GM23248 (cell line): ENCODE results near the gene NOL9. TPM values are rescaled to one million over a fixed set of nuclear protein-coding genes. Genes with fewer than 3 reads are reported as not detected.

Source experiments
- DNase-seq: peaks from one replicate; pipeline ENCODE4 v3.0.0-alpha.2; 2015
- H2AFZ ChIP-seq: fragments of 200-600 bp; sonication (generic); 2 replicates; pipeline ENCODE4 v1.6.1; 2016; ENCODE audit warnings: antibody characterized with exemption
- H3F3A ChIP-seq: fragments of 200-600 bp; sonication (generic); 2 replicates; pipeline ENCODE4 v1.6.1; 2016; ENCODE audit warnings: mild to moderate bottlenecking, antibody characterized with exemption, mixed run types; ENCODE audit not compliant: insufficient read depth
- H3K27ac ChIP-seq: fragments of 200-600 bp; sonication (generic); 2 replicates; pipeline ENCODE4 v1.5.1; 2016; ENCODE audit warnings: mild to moderate bottlenecking
- H3K27me3 ChIP-seq: fragments of 200-600 bp; sonication (generic); replicated peaks from 2 replicates; pipeline ENCODE4 v1.6.1; 2016; ENCODE audit warnings: mild to moderate bottlenecking; ENCODE audit not compliant: insufficient read depth
- H3K36me3 ChIP-seq: fragments of 200-600 bp; sonication (generic); 2 replicates; pipeline ENCODE4 v1.6.1; 2016; ENCODE audit warnings: low read depth, mild to moderate bottlenecking
- H3K4me1 ChIP-seq: fragments of 200-600 bp; sonication (generic); 2 replicates; pipeline ENCODE4 v1.6.1; 2016; ENCODE audit warnings: mild to moderate bottlenecking; ENCODE audit not compliant: insufficient read depth
- H3K4me2 ChIP-seq: fragments of 200-600 bp; sonication (generic); one replicate; pipeline ENCODE4 v1.6.1; 2016; ENCODE audit warnings: mild to moderate bottlenecking; ENCODE audit not compliant: unreplicated experiment
- H3K4me3 ChIP-seq: fragments of 200-600 bp; sonication (generic); 2 replicates; pipeline ENCODE4 v1.5.1; 2016; ENCODE audit warnings: mild to moderate bottlenecking
- H3K79me2 ChIP-seq: fragments of 200-600 bp; sonication (generic); 2 replicates; pipeline ENCODE4 v1.6.1; 2016; ENCODE audit warnings: mild to moderate bottlenecking; ENCODE audit not compliant: insufficient read depth
- H3K9ac ChIP-seq: fragments of 200-600 bp; sonication (generic); 2 replicates; pipeline ENCODE4 v1.6.1; 2016; ENCODE audit warnings: mild to moderate bottlenecking
- H3K9me2 ChIP-seq: fragments of 200-600 bp; sonication (generic); 2 replicates; pipeline ENCODE4 v1.6.1; 2016; ENCODE audit warnings: mixed run types, mild to moderate bottlenecking, moderate library complexity; ENCODE audit not compliant: insufficient read depth
- H3K9me3 ChIP-seq: fragments of 200-600 bp; sonication (generic); one replicate; pipeline ENCODE4 v1.6.1; 2017; ENCODE audit warnings: low read depth
- H4K20me1 ChIP-seq: fragments of 200-600 bp; sonication (generic); 2 replicates; pipeline ENCODE4 v1.6.0; 2016; ENCODE audit not compliant: insufficient read depth
- EZH2 ChIP-seq: fragments of 200-600 bp; sonication (generic); IDR thresholded peaks from 2 replicates; pipeline ENCODE4 v1.6.1; 2018; ENCODE audit warnings: antibody characterized with exemption, mild to moderate bottlenecking; ENCODE audit not compliant: insufficient read depth, poor library complexity, severe bottlenecking
- EZH2phosphoT487 ChIP-seq: fragments of 200-600 bp; sonication (generic); IDR thresholded peaks from 2 replicates; pipeline ENCODE4 v1.6.1; 2018; ENCODE audit warnings: antibody characterized with exemption, moderate library complexity, mild to moderate bottlenecking, low read depth; ENCODE audit not compliant: insufficient read depth
- WGBS, 2 experiments: methylation state at CpG; one replicate each; pipeline ENCODE4 v1.1.6; 2015 to 2017; ENCODE audit warnings: low lambda C conversion rate in 2 of 2, low coverage in 1 of 2; ENCODE audit errors: missing lambda C conversion rate in 2 of 2; 5-methylcytosine and 5-hydroxymethylcytosine counted together
- in situ Hi-C: fragments of 300-500 bp; cut with MboI; formaldehyde crosslinking; loops from 2 replicates; pipeline ENCODE4 v1.15.0; 2020
- polyA plus RNA-seq: library from polyadenylated mRNA; unstranded; fragments of >200 nt; fragmentation: Nextera tagmentation; extraction: Ambion mirVana; gene quantifications from 2 replicates; pipeline ENCODE4 v1.2.1, GENCODE V29; 2016
- total RNA-seq: library from RNA; depleted of rRNA; stranded (reverse); fragments of >200 nt; shearing (Covaris generic); gene quantifications from 2 replicates; pipeline ENCODE4 v1.2.3, GENCODE V29; 2014

The NOL9 gene
- total and polyA plus RNA-seq, 2 experiments from 2014 or later: 13.0 to 27.8 TPM

DNA sequence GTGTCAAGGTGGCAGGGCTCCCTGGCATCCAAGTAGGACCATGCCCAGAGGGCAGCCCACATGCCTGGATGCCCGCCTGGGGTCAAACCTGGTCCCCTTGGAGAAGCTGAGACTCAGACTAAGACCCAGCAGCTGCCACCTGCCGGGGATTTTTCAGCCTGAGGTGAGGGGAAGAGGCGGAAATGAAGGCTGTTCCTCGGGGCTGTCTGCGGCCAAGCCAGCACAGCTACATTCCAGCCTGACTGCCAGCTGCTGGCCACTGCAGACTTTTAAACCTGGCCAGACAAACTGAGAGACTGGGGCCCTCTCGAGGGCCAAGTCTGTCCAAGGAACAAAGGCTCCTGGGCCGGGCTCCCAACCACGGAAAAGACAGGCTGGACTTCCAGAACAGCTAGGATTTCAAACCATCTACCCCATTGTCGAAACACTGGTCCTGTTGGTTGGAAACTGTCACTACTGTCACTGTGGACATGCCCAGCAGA lies 41.0 kb downstream of the NOL9 start:
- no peak overlapping the region for H3K9ac ChIP-seq
- no peaks in the 10 kb centered on the region for H3F3A ChIP-seq
- no peak overlapping the region for H3K27ac ChIP-seq
- no peak for DNase-seq
- WGBS, 2 experiments: 65 to 66% methylated on average over 9 of the region's 9 CpGs
- H3K4me3 ChIP-seq: no peak overlapping the region
- TF ChIP-seq EZH2 (no peak), EZH2phosphoT487 (no peak)
- no peak overlapping the region for H2AFZ ChIP-seq
- H4K20me1 ChIP-seq: no peaks in the 10 kb centered on the region
- no peak overlapping the region for H3K4me2 ChIP-seq
- no peaks in the 10 kb centered on the region for H3K79me2 ChIP-seq
- H3K9me2 ChIP-seq: no peaks in the 10 kb centered on the region
- no peaks in the 10 kb centered on the region for H3K27me3 ChIP-seq
- H3K36me3 ChIP-seq: no peaks in the 10 kb centered on the region
- no peaks in the 10 kb centered on the region for H3K9me3 ChIP-seq
- peaks cover 13% of the 10 kb centered on the region; the same call in 1 of the 2 replicates for H3K4me1 ChIP-seq
- in situ Hi-C loops: no loop called here

- Histone ChIP-seq H3K79me2 (no peaks in the 10 kb centered on the region), H3F3A (no peaks in the 10 kb centered on the region), H3K4me3 (no peak overlapping the region), H3K27me3 (no peaks in the 10 kb centered on the region), H3K4me1 (peaks cover 13% of the 10 kb centered on the region; the same call in 1 of the 2 replicates), H3K9me3 (no peaks in the 10 kb centered on the region), H3K9me2 (no peaks in the 10 kb centered on the region), H3K9ac (no peak overlapping the region), H3K27ac (no peak overlapping the region), H2AFZ (no peak overlapping the region), H3K4me2 (no peak overlapping the region), H4K20me1 (no peaks in the 10 kb centered on the region), H3K36me3 (no peaks in the 10 kb centered on the region)
- in situ Hi-C loops: no loop called here
- WGBS, 2 experiments: 83 to 95% methylated on average over 7 to 8 of the region's 8 CpGs
- no peak for DNase-seq
- TF ChIP-seq EZH2: no peak
- no peak for TF ChIP-seq EZH2phosphoT487
These were observed 41.4 kb downstream of the NOL9 start for GRCh38 chr1:6512908-6513280.

DNA sequence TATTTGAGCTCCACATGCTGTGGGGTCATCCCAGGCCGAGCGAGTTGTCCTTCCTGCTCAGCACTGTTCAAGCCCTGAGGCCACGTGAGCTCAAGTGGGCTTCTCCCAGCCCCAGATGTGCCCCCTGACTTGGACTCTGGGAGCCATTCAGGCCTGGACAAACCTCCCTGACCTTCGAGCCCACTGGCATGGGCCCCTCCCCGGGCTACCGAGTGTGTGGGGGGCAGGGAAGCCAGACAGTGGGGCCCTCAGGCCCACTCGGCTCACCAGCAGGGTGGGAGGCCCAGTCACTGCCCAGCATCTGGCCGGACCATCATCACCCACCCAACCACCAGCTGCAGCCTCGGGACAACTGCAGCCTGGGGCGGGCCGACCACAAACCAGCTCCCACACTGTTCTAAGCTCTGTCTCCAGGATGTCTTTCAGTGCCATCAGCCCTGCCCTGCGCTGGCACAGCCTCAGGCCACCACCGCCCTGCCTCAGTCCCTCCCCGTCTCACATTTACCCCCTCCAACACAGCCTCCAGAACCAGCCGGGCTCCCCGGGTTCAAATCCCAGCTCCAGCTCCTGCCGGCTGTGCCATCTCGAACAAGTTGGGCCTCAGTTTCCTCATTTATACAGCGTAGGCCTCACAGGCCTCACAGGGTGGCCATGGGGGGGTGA lies 41.9 kb downstream of the NOL9 start:
- Histone ChIP-seq H3K27ac (no peak overlapping the region), H3K9me2 (no peaks in the 10 kb centered on the region), H2AFZ (no peak overlapping the region), H3K9me3 (no peaks in the 10 kb centered on the region), H3K27me3 (no peaks in the 10 kb centered on the region), H4K20me1 (no peaks in the 10 kb centered on the region), H3K4me1 (peaks cover 10% of the 10 kb centered on the region; the same call in 1 of the 2 replicates), H3K9ac (no peak overlapping the region), H3K79me2 (no peaks in the 10 kb centered on the region), H3K4me2 (no peak overlapping the region), H3F3A (no peaks in the 10 kb centered on the region), H3K4me3 (no peak overlapping the region), H3K36me3 (no peaks in the 10 kb centered on the region)
- in situ Hi-C loops: no loop called here
- DNase-seq: no peak
- WGBS, 2 experiments: 73 to 77% methylated on average over 15 to 18 of the region's 19 CpGs
- no peak for TF ChIP-seq EZH2phosphoT487
- TF ChIP-seq EZH2: no peak

DNA sequence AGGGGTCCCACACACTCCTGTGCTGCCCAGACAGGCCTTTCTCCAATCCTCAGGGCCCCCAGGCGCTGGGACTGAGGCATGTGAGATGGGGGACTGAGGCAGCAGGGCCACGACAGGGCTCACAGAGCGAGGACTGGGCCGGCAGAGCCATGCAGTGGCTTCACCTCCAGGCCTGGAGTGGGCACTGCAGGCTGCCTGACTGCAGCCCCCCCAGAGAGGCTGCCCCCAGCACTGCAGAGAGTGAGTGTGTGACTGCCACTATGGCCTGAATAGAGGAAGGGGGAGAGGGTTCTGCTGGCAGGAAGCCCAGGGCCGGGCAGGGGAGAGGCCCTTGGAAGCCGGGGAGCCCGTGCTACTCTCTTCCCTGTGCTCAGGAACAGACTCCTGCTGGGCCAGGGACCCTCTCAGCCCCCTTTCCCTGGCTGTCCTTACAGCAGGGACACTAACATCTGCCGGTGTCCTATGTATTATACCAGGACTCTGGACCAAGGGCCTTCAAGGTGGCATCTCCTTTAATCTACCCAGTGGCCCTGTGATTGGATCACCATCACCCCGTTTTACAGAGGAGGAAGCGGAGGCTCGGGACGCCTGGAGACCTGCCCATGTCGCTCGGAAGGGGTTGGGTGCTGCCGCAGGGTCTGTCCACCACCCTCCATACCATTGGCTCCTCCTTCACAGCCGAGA lies 42.6 kb downstream of the NOL9 start:
- Histone ChIP-seq H3K4me3 (no peak overlapping the region), H3K9me3 (no peaks in the 10 kb centered on the region), H3K9me2 (no peaks in the 10 kb centered on the region), H3F3A (no peaks in the 10 kb centered on the region), H3K27ac (no peak overlapping the region), H3K27me3 (no peaks in the 10 kb centered on the region), H3K4me2 (no peak overlapping the region), H4K20me1 (no peaks in the 10 kb centered on the region), H3K4me1 (peaks cover 7% of the 10 kb centered on the region; the same call in 1 of the 2 replicates), H2AFZ (no peak overlapping the region), H3K9ac (no peak overlapping the region), H3K36me3 (no peaks in the 10 kb centered on the region), H3K79me2 (no peaks in the 10 kb centered on the region)
- in situ Hi-C loops: no loop called here
- DNase-seq: no peak
- TF ChIP-seq EZH2 (no peak), EZH2phosphoT487 (no peak)
- 85 to 88% methylated on average over 16 of the region's 16 CpGs for WGBS, 2 experiments
